HepG2 (cell line): ENCODE results near the gene SEMA7A. TPM values are rescaled to one million over a fixed set of nuclear protein-coding genes. Genes with fewer than 3 reads are reported as not detected.

ENCODE experiments used
- ATF1 ChIP-seq: IDR thresholded peaks from 2 replicates; pipeline ENCODE4 v1.6.1; 2016; ENCODE audit warnings: mild to moderate bottlenecking, control low read depth
- ETV6 ChIP-seq: sonication (generic); formaldehyde crosslinking; conservative IDR thresholded peaks from 2 replicates; pipeline ENCODE4 v1.4.0; 2020; ENCODE audit warnings: missing genetic modification reagents
- GATAD2A ChIP-seq: IDR thresholded peaks from 2 replicates; pipeline ENCODE4 v1.6.1; 2016
- HMG20B ChIP-seq: conservative IDR thresholded peaks from 2 replicates; pipeline ENCODE4 v1.6.1; 2016; ENCODE audit warnings: missing genetic modification reagents, missing compliant biosample characterization
- MXD1 ChIP-seq: sonication (generic); formaldehyde crosslinking; IDR thresholded peaks from 2 replicates; pipeline ENCODE4 v1.4.0; 2020; ENCODE audit warnings: mild to moderate bottlenecking, missing genetic modification reagents
- POLR2AphosphoS5 ChIP-seq: IDR thresholded peaks from 2 replicates; pipeline ENCODE4 v1.6.1; 2012; ENCODE audit warnings: low read depth, low read length
- SIN3A ChIP-seq: IDR thresholded peaks from 2 replicates; pipeline ENCODE4 v1.6.1; 2011; ENCODE audit warnings: low read depth, mild to moderate bottlenecking, control low read depth, low read length, borderline replicate concordance
- TBX3 ChIP-seq: fragments of 450-650 bp; IDR thresholded peaks from 2 replicates; pipeline ENCODE4 v1.6.1; 2017; ENCODE audit warnings: antibody characterized with exemption, mild to moderate bottlenecking, inconsistent platforms, borderline replicate concordance
- U2AF2 ChIP-seq: fragments of 200-400 bp; formaldehyde crosslinking; IDR thresholded peaks from 2 replicates; pipeline ENCODE4 v1.6.1; 2017; ENCODE audit warnings: low read depth, mild to moderate bottlenecking, low read length
- YY1 ChIP-seq: IDR thresholded peaks from 2 replicates; pipeline ENCODE4 v1.6.1; 2011; ENCODE audit warnings: low read length, low read depth, moderate library complexity, mild to moderate bottlenecking; ENCODE audit not compliant: insufficient read depth, insufficient replicate concordance
- ZBTB1 ChIP-seq: sonication (generic); formaldehyde crosslinking; IDR thresholded peaks from 2 replicates; pipeline ENCODE4 v1.4.0; 2020; ENCODE audit warnings: missing genetic modification reagents, borderline replicate concordance
- ZFP36 ChIP-seq: fragments of 150-350 bp; IDR thresholded peaks from 2 replicates; pipeline ENCODE4 v1.6.1; 2018; ENCODE audit warnings: borderline replicate concordance, low read length, low read depth; ENCODE audit not compliant: partially characterized antibody
- ZNF281 ChIP-seq: sonication (generic); formaldehyde crosslinking; IDR thresholded peaks from 2 replicates; pipeline ENCODE4 v1.4.0; 2020; ENCODE audit warnings: missing genetic modification reagents, borderline replicate concordance
- ZNF296 ChIP-seq: sonication (generic); formaldehyde crosslinking; conservative IDR thresholded peaks from 2 replicates; pipeline ENCODE4 v1.5.0; 2020; ENCODE audit warnings: mild to moderate bottlenecking, missing genetic modification reagents
- ZNF335 ChIP-seq: sonication (generic); formaldehyde crosslinking; IDR thresholded peaks from 2 replicates; pipeline ENCODE4 v1.4.0; 2020; ENCODE audit warnings: missing genetic modification reagents
- ZNF33B ChIP-seq: sonication (generic); formaldehyde crosslinking; IDR thresholded peaks from 2 replicates; pipeline ENCODE4 v1.5.1; 2020; ENCODE audit warnings: mild to moderate bottlenecking, missing genetic modification reagents
- ZNF639 ChIP-seq: conservative IDR thresholded peaks from 2 replicates; pipeline ENCODE4 v1.6.1; 2018; ENCODE audit warnings: missing genetic modification reagents
- ZNF75D ChIP-seq: sonication (generic); formaldehyde crosslinking; IDR thresholded peaks from 2 replicates; pipeline ENCODE4 v1.8.1; 2023; ENCODE audit warnings: missing genetic modification reagents, mild to moderate bottlenecking, borderline replicate concordance
- polyA plus RNA-seq, 8 experiments: library from polyadenylated mRNA; depleted of rRNA in 3 of 8; stranded (reverse) in 7 of 8; unstranded in 1 of 8; fragments of >200 nt; fragmentation: Illumina TruSeq in 4 of 8; extraction: Trizol in 4 of 8; gene quantifications; 2 replicates each; pipeline versions ENCODE4 v1.2.1 to v1.2.3, GENCODE V29; 2011 to 2016; ENCODE audit warnings: low read depth in 4 of 8, missing spikeins in 1 of 8, mixed read lengths in 1 of 8; ENCODE audit not compliant: insufficient read depth in 1 of 8
- total RNA-seq, 5 experiments: library from RNA; depleted of rRNA; stranded (reverse); fragments of >200 nt; fragmentation: Illumina TruSeq; extraction: Trizol; gene quantifications; 2 replicates each; pipeline ENCODE4 v1.2.3, GENCODE V29; 2016; ENCODE audit warnings: low read depth in 1 of 5
- TF ChIP-seq, protein P1 (sequence below), 2 experiments: IDR thresholded peaks; 2 replicates each; pipeline ENCODE4 v1.6.1; 2011 to 2012; ENCODE audit warnings: low read length in 2 of 2, borderline replicate concordance in 1 of 2, low read depth in 1 of 2, mild to moderate bottlenecking in 1 of 2, moderate library complexity in 1 of 2

The SEMA7A gene
- total and polyA plus RNA-seq, 2 of the 13 experiments (the other 11 are each of a cell fraction or from before 2014, with no cell fraction given), result 9.0 to 15.8 TPM

- TF ChIP-seq, protein P1, sequence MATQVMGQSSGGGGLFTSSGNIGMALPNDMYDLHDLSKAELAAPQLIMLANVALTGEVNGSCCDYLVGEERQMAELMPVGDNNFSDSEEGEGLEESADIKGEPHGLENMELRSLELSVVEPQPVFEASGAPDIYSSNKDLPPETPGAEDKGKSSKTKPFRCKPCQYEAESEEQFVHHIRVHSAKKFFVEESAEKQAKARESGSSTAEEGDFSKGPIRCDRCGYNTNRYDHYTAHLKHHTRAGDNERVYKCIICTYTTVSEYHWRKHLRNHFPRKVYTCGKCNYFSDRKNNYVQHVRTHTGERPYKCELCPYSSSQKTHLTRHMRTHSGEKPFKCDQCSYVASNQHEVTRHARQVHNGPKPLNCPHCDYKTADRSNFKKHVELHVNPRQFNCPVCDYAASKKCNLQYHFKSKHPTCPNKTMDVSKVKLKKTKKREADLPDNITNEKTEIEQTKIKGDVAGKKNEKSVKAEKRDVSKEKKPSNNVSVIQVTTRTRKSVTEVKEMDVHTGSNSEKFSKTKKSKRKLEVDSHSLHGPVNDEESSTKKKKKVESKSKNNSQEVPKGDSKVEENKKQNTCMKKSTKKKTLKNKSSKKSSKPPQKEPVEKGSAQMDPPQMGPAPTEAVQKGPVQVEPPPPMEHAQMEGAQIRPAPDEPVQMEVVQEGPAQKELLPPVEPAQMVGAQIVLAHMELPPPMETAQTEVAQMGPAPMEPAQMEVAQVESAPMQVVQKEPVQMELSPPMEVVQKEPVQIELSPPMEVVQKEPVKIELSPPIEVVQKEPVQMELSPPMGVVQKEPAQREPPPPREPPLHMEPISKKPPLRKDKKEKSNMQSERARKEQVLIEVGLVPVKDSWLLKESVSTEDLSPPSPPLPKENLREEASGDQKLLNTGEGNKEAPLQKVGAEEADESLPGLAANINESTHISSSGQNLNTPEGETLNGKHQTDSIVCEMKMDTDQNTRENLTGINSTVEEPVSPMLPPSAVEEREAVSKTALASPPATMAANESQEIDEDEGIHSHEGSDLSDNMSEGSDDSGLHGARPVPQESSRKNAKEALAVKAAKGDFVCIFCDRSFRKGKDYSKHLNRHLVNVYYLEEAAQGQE (IDR thresholded peaks at IDR 0.05; ENCODE audit: borderline replicate concordance in 1 of 2, low read depth in 1 of 2, low read length in 2 of 2), result no peak
- no peak for TF ChIP-seq ZNF75D (CRISPR knock-in tag)
- TF ChIP-seq MXD1 (CRISPR knock-in tag), result peak; percentile 64; the same call in 1 of the 2 replicates
- TF ChIP-seq ETV6 (CRISPR knock-in tag), result 0 out of 2 replicates have a peak, but pooled peaks have one; percentile 51
- TF ChIP-seq TBX3, result no peak
- no peak for TF ChIP-seq ZNF296 (CRISPR knock-in tag)
- peak; percentile 58 for TF ChIP-seq YY1
- TF ChIP-seq ATF1 (CRISPR knock-in tag), result no peak
- peak; percentile 75; the same call in 1 of the 2 replicates for TF ChIP-seq POLR2AphosphoS5
- TF ChIP-seq SIN3A, result peak; percentile 79; the same call in 1 of the 2 replicates
- TF ChIP-seq ZBTB1, result 0 out of 2 replicates have a peak, but pooled peaks have one; percentile 42
- no peak for TF ChIP-seq GATAD2A
- no peak for TF ChIP-seq HMG20B (CRISPR knock-in tag)
- TF ChIP-seq U2AF2, result no peak
- no peak for TF ChIP-seq ZNF33B (CRISPR knock-in tag)
- no peak for TF ChIP-seq ZNF335
- peak; percentile 67 for TF ChIP-seq ZNF281 (CRISPR knock-in tag)
- no peak for TF ChIP-seq ZNF639
- no peak for TF ChIP-seq ZFP36
These were observed at the start of gene SEMA7A (continued) for GRCh38 chr15:74433592-74434262.
